ENCODE measurements around the gene SF3B4. TPM values are rescaled to one million over a fixed set of nuclear protein-coding genes. Genes with fewer than 3 reads are reported as not detected.
A peak's percentile ranks its signal among the peaks of the same experiment; 100 is the strongest.

Gene SF3B4
- total RNA-seq, 4 donors from 2014 or later: 14.9 to 21.6 (median 18.3) TPM

DNA sequence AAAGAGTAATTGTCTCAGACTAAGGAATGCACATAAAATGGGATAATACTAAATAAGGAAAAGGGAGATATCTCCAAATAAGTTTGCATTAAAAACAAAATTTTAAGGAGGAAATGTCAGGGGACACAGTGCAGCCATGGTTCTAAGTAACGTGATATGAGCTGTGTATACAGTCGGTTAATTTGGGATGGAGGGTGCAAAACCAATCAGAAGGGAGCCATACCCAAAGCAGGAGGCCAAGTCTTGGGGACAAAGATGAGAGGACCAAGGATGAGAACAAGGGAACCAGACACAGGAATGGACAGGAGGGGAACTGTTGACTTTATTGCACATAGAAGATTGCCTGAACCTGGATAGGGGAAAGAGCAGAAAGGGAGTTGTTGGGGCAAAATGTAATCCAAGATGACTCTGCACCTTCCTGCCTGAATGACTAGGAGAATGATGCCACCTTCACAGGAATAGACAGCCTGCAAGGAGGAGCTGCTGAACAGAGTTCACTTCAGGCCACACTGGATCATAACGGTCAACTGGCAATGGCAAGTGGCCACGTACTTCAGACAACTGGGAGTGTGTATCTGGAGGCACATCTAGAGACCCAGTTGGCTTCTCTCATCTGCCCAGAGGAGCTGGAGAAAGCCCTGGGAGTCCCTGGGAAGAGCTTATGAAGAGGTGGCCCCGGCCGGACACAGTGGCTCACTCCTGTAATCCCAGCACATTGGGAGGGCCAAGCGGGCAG, 50.2 kb downstream of the SF3B4 start:
- WGBS, 2 donors: 90 to 94% methylated on average over 7 of the region's 7 CpGs
- no peak overlapping the region for H3K4me3 ChIP-seq (ENCODE audit: low read depth, poor library complexity, severe bottlenecking)
- peak in 1 of 2 donors; percentile 43 for DNase-seq (ENCODE audit: low spot score in 2 of 2)
- TF ChIP-seq, protein P1, sequence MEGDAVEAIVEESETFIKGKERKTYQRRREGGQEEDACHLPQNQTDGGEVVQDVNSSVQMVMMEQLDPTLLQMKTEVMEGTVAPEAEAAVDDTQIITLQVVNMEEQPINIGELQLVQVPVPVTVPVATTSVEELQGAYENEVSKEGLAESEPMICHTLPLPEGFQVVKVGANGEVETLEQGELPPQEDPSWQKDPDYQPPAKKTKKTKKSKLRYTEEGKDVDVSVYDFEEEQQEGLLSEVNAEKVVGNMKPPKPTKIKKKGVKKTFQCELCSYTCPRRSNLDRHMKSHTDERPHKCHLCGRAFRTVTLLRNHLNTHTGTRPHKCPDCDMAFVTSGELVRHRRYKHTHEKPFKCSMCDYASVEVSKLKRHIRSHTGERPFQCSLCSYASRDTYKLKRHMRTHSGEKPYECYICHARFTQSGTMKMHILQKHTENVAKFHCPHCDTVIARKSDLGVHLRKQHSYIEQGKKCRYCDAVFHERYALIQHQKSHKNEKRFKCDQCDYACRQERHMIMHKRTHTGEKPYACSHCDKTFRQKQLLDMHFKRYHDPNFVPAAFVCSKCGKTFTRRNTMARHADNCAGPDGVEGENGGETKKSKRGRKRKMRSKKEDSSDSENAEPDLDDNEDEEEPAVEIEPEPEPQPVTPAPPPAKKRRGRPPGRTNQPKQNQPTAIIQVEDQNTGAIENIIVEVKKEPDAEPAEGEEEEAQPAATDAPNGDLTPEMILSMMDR (IDR thresholded peaks at IDR 0.05): no peak
- no peak for TF ChIP-seq POLR2A (IDR thresholded peaks at IDR 0.05)
- intact Hi-C loops (cut with DNase I; ENCODE audit: low total_unique reads): no loop called here

Other genes with a start within 250 kb of the SF3B4 start
- 1 to 10 TPM in 2 of 4 donors, under 1 TPM in 1, not detected in 1; 0.59 to 2.1 (median 1.6) TPM for gene FCGR1A, start 145.1 kb downstream of the SF3B4 start, total RNA-seq
- 10 to 100 TPM; 30.6 to 63.0 (median 46.0) TPM for gene BOLA1, start 28.2 kb downstream of the SF3B4 start, total RNA-seq
- gene SV2A, start 10.0 kb downstream of the SF3B4 start, total RNA-seq: 1 to 10 TPM in 1 of 4 donors, under 1 TPM in 3; 0.27 to 1.1 (median 0.55) TPM
- 10 to 100 TPM; 15.6 to 21.4 (median 19.0) TPM for gene MTMR11, start 9.1 kb upstream of the SF3B4 start, total RNA-seq
- gene OTUD7B, start 82.9 kb upstream of the SF3B4 start, total RNA-seq: 10 to 100 TPM; 16.9 to 21.4 (median 18.4) TPM
- 10 to 100 TPM; 27.7 to 30.9 (median 29.3) TPM for gene VPS45, start 140.0 kb upstream of the SF3B4 start, total RNA-seq
- 10 to 100 TPM in 3 of 4 donors, 1 to 10 TPM in 1; 8.7 to 15.4 (median 11.4) TPM for gene PLEKHO1, start 222.1 kb upstream of the SF3B4 start, total RNA-seq

All from lower leg skin (tissue), 4 donors.